Transverse colon (tissue), 3 donors: ENCODE data around the gene CASQ1.

Experiments
- POLR2A ChIP-seq: fragments of 450-650 bp; IDR thresholded peaks from one replicate; pipeline ENCODE4 v1.6.1; 2016; ENCODE audit warnings: antibody characterized with exemption, mild to moderate bottlenecking, moderate library complexity
- TF ChIP-seq, protein P1 (sequence below), 5 experiments: fragments of 200-600 bp in 3 of 5; fragments of 450-650 bp in 2 of 5; sonication (generic) in 3 of 5; IDR thresholded peaks; 1 replicate in 2 of 5; 2 replicates in 3 of 5; pipeline ENCODE4 v1.5.1; 2016 to 2017; ENCODE audit warnings: antibody characterized with exemption in 5 of 5, inconsistent platforms in 3 of 5, mild to moderate bottlenecking in 2 of 5, moderate library complexity in 1 of 5

GRCh38 chr1:160164121-160164520 is 26.3 kb upstream of the CASQ1 start:
- TF ChIP-seq, protein P1, sequence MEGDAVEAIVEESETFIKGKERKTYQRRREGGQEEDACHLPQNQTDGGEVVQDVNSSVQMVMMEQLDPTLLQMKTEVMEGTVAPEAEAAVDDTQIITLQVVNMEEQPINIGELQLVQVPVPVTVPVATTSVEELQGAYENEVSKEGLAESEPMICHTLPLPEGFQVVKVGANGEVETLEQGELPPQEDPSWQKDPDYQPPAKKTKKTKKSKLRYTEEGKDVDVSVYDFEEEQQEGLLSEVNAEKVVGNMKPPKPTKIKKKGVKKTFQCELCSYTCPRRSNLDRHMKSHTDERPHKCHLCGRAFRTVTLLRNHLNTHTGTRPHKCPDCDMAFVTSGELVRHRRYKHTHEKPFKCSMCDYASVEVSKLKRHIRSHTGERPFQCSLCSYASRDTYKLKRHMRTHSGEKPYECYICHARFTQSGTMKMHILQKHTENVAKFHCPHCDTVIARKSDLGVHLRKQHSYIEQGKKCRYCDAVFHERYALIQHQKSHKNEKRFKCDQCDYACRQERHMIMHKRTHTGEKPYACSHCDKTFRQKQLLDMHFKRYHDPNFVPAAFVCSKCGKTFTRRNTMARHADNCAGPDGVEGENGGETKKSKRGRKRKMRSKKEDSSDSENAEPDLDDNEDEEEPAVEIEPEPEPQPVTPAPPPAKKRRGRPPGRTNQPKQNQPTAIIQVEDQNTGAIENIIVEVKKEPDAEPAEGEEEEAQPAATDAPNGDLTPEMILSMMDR (IDR thresholded peaks at IDR 0.05) = no peak
- no peak for TF ChIP-seq POLR2A
